ENCODE data around the gene KLK2. TPM values are rescaled to one million over a fixed set of nuclear protein-coding genes. Genes with fewer than 3 reads are reported as not detected.
A peak's percentile ranks its signal among the peaks of the same experiment; 100 is the strongest.

KLK2 gene
- total RNA-seq, 4 donors from 2014 or later, result not detected

GRCh38 chr19:50831026-50831396 lies 42.2 kb upstream of the KLK2 start:
- intact Hi-C loops (cut with DNase I), result no loop called here
- H3K4me1 ChIP-seq, result peaks cover 0 to 11% (median 5%) of the 10 kb centered on the region in 3 donors
- H3K27ac ChIP-seq, result no peak overlapping the region
- no peak for TF ChIP-seq POLR2A (IDR thresholded peaks at IDR 0.05)
- no peak for TF ChIP-seq CTCF (IDR thresholded peaks at IDR 0.05)
- 50 to 80% methylated on average over 2 to 3 of the region's 7 CpGs for WGBS, 2 donors
- no peak overlapping the region for H3K4me3 ChIP-seq
- H3K27me3 ChIP-seq, result peaks cover 0 to 77% (median 0%) of the 10 kb centered on the region in 4 donors
- no peaks in the 10 kb centered on the region for H3K9me3 ChIP-seq
- DNase-seq, result no peak
- H3K36me3 ChIP-seq, result no peaks in the 10 kb centered on the region

- peaks cover 0 to 26% (median 5%) of the 10 kb centered on the region in 3 donors for H3K4me1 ChIP-seq
- TF ChIP-seq POLR2A (IDR thresholded peaks at IDR 0.05) (no peak), CTCF (IDR thresholded peaks at IDR 0.05) (no peak)
- no peak overlapping the region for H3K27ac ChIP-seq
- WGBS, 2 donors, result 85 to 86% methylated on average over 8 of the region's 8 CpGs
- peaks cover 0 to 79% (median 0%) of the 10 kb centered on the region in 4 donors for H3K27me3 ChIP-seq
- intact Hi-C loops (cut with DNase I), result no loop called here
- H3K9me3 ChIP-seq, result no peaks in the 10 kb centered on the region
- DNase-seq, result no peak
- no peak overlapping the region for H3K4me3 ChIP-seq
- H3K36me3 ChIP-seq, result no peaks in the 10 kb centered on the region
Observed at GRCh38 chr19:50832666-50833065, 40.6 kb upstream of the KLK2 start.

- Histone ChIP-seq H3K9me3 (no peaks in the 10 kb centered on the region), H3K27ac (no peak within 1 kb of the TSS), H3K36me3 (no peaks in the 10 kb centered on the region), H3K4me1 (peaks cover 0 to 26% (median 5%) of the 10 kb centered on the region in 3 donors), H3K27me3 (peaks cover 0 to 79% (median 0%) of the 10 kb centered on the region in 4 donors), H3K4me3 (no peak within 1 kb of the TSS)
- intact Hi-C loops (cut with DNase I), result no loop called here
- TF ChIP-seq CTCF (IDR thresholded peaks at IDR 0.05), result no peak
- no peak for TF ChIP-seq POLR2A (IDR thresholded peaks at IDR 0.05)
- DNase-seq, result no peak
- 66 to 68% methylated on average over 8 of the region's 8 CpGs for WGBS, 2 donors
Observed at GRCh38 chr19:50833117-50833801, 40.0 kb upstream of the KLK2 start, which contains the start of gene KLK15. TSS of gene KLK15 (minus strand) at chr19:50833574. CDS start at chr19:50831492, 2,082 bp downstream.

- TF ChIP-seq CTCF (IDR thresholded peaks at IDR 0.05), result no peak
- TF ChIP-seq POLR2A (IDR thresholded peaks at IDR 0.05), result no peak
- WGBS, 2 donors, result 94 to 95% methylated on average over 6 of the region's 6 CpGs
- Histone ChIP-seq H3K4me3 (no peak overlapping the region), H3K9me3 (no peaks in the 10 kb centered on the region), H3K36me3 (no peaks in the 10 kb centered on the region), H3K27me3 (peaks cover 0 to 81% (median 0%) of the 10 kb centered on the region in 4 donors), H3K27ac (no peak overlapping the region), H3K4me1 (peaks cover 0 to 26% (median 5%) of the 10 kb centered on the region in 3 donors)
- intact Hi-C loops (cut with DNase I), result no loop called here
- DNase-seq, result no peak
Observed at GRCh38 chr19:50833802-50834167, 39.5 kb upstream of the KLK2 start.

GRCh38 chr19:50835103-50835784 lies 38.0 kb upstream of the KLK2 start:
- peaks cover 0 to 26% (median 5%) of the 10 kb centered on the region in 3 donors for H3K4me1 ChIP-seq
- H3K36me3 ChIP-seq, result no peaks in the 10 kb centered on the region
- WGBS, 2 donors, result 25 to 32% methylated on average over 7 to 9 of the region's 13 CpGs
- TF ChIP-seq CTCF (IDR thresholded peaks at IDR 0.05) (no peak), POLR2A (IDR thresholded peaks at IDR 0.05) (no peak)
- intact Hi-C loops (cut with DNase I), result no loop called here
- peaks cover 0 to 85% (median 0%) of the 10 kb centered on the region in 4 donors for H3K27me3 ChIP-seq
- no peak for DNase-seq
- no peaks in the 10 kb centered on the region for H3K9me3 ChIP-seq
- H3K27ac ChIP-seq, result peak overlapping the region in 1 of 4 donors; percentile 39
- H3K4me3 ChIP-seq, result peak overlapping the region; percentile 30 to 74 (median 55)
